ENCODE measurements around the gene PIK3R6.

DNA sequence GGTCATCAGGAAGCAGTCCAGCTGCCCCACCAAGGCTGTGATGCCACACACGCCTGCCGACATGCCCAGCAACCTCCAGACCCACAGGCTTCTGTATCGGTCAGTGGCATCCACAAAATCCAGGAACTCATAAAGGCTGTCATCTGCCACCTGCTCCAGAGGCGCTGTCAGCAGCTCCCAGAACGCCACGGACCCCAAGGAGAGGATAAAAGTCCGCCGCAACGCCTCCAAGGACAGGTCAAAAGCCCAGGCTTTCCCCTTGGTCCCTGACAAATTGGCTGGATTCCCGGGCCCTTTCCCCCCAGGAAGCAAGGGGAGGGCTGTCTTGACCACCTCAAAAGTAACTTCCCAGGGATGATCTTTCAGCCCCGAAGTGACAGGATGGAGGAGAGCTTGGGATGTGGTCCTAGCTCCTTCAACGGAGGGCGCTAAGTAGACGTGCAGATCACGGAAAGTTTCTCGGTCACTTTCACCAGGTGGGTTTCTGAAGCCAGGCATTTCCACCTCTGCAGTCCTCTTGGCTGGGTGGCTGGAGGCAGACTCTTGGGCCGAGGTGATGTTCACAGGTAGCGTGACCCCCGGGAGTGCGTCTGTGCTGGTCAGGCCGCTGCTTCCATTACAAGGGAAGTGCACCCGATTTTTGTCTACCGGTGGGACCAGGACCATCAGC, 69.2 kb downstream of the PIK3R6 start:
- TF ChIP-seq CTCF (IDR thresholded peaks at IDR 0.05; ENCODE audit: low read depth, low read length) (no peak), POLR2A (IDR thresholded peaks at IDR 0.05; ENCODE audit: extremely low read depth, insufficient read length) (no peak)

Measured in NB4 (cell line).